Panc1 (cell line): ENCODE data around the gene RASSF5. TPM values are rescaled to one million over a fixed set of nuclear protein-coding genes. Genes with fewer than 3 reads are reported as not detected.
A peak's percentile ranks its signal among the peaks of the same experiment; 100 is the strongest.
"Not testable (repeated sequence)": the region's sequence is repeated elsewhere in the genome, so short reads cannot be mapped to it uniquely, and the experiment has no call there.

Source experiments
- ATAC-seq: fragments of 200-7000 bp; cut with Tn5 transposase; 2 replicates; pipeline ENCODE4 v1.9.1; 2020; ENCODE audit warnings: mild to moderate bottlenecking, moderate library complexity
- BruUV-seq: library from RNA; stranded (reverse); fragments of 400-500 nt; replicated peaks from 2 replicates; lab custom pipeline; 2021; lab: Mats Ljungman, UMichigan
- CTCF ChIA-PET: fragments of 300-600 bp; sonication (Branson Sonifier 250); formaldehyde crosslinking; loops from one replicate; lab custom pipeline; 2022; ENCODE audit warnings: antibody characterized with exemption; lab: Charles Lee
- POLR2A ChIA-PET: fragments of 300-600 bp; sonication (Branson Sonifier 250); formaldehyde crosslinking; loops from one replicate; lab custom pipeline; 2022; ENCODE audit warnings: antibody characterized with exemption; lab: Charles Lee
- DNase-seq: peaks from one replicate; pipeline ENCODE4 v3.0.0-alpha.2; 2010; ENCODE audit warnings: low read depth, low spot score
- H3K27ac ChIP-seq: 2 replicates; pipeline ENCODE4 v1.5.1; 2011; ENCODE audit warnings: mild to moderate bottlenecking, low read length, inconsistent platforms
- H3K27me3 ChIP-seq: fragments of 200-500 bp; sonication (Bioruptor generic); 2 replicates; pipeline ENCODE4 v1.6.0; 2014; ENCODE audit warnings: low read length, inconsistent platforms; ENCODE audit not compliant: control insufficient read depth, insufficient read depth
- H3K36me3 ChIP-seq: fragments of 200-500 bp; sonication (Bioruptor generic); 2 replicates; pipeline ENCODE4 v1.5.1; 2014; ENCODE audit warnings: inconsistent platforms, mild to moderate bottlenecking, low read length, moderate library complexity; ENCODE audit not compliant: control insufficient read depth, insufficient read depth
- H3K4me1 ChIP-seq: 2 replicates; pipeline ENCODE4 v1.5.1; 2011; ENCODE audit warnings: inconsistent platforms, mild to moderate bottlenecking, low read length, moderate library complexity; ENCODE audit not compliant: control insufficient read depth, insufficient read depth
- H3K4me3 ChIP-seq, 2 experiments: 2 replicates each; pipeline ENCODE4 v1.5.1; 2011 to 2012; ENCODE audit warnings: low read depth in 2 of 2, low read length in 2 of 2, mild to moderate bottlenecking in 2 of 2, inconsistent platforms in 1 of 2, moderate library complexity in 1 of 2
- H3K9me3 ChIP-seq: fragments of 200-500 bp; sonication (Bioruptor generic); 2 replicates; pipeline ENCODE4 v1.5.1; 2014; ENCODE audit warnings: low read depth, mild to moderate bottlenecking, inconsistent platforms, low read length, moderate library complexity; ENCODE audit not compliant: control insufficient read depth, insufficient read depth
- POLR2AphosphoS5 ChIP-seq: IDR thresholded peaks from 2 replicates; pipeline ENCODE4 v1.6.1; 2012; ENCODE audit warnings: mild to moderate bottlenecking, low read depth, low read length, moderate library complexity
- SIN3A ChIP-seq: IDR thresholded peaks from 2 replicates; pipeline ENCODE4 v1.6.1; 2012; ENCODE audit warnings: low read depth, mild to moderate bottlenecking, low read length, moderate library complexity, borderline replicate concordance; ENCODE audit not compliant: insufficient read depth
- TCF7L2 ChIP-seq: IDR thresholded peaks from 2 replicates; pipeline ENCODE4 v1.6.1; 2011; ENCODE audit warnings: mild to moderate bottlenecking, low read depth, low read length, inconsistent platforms
- in situ Hi-C: cut with HindIII; loops from 2 replicates; pipeline ENCODE4 v1.10.0; 2016; ENCODE audit warnings: low sequenced_read_pairs, low pct_unique_long_range_greater_than_20kb
- intact Hi-C: fragments of 100-400 bp; cut with micrococcal nuclease; formaldehyde crosslinking; loops from one replicate; pipeline ENCODE4 v1.10.0; 2022; ENCODE audit not compliant: unreplicated experiment
- total RNA-seq: library from RNA; stranded (reverse); gene quantifications from one replicate; pipeline ENCODE4 v1.2.1, GENCODE V29; 2021; ENCODE audit not compliant: unreplicated experiment
- TF ChIP-seq, protein P1 (sequence below), 2 experiments: IDR thresholded peaks; 2 replicates each; pipeline ENCODE4 v1.6.1; 2011 to 2012; ENCODE audit warnings: low read depth in 2 of 2, control low read depth in 1 of 2, low read length in 1 of 2, mild to moderate bottlenecking in 1 of 2, moderate library complexity in 1 of 2; ENCODE audit not compliant: insufficient read depth in 1 of 2
- TF ChIP-seq, protein P2 (sequence below): fragments of 450-650 bp; IDR thresholded peaks from 2 replicates; pipeline ENCODE4 v1.5.1; 2017; ENCODE audit warnings: mild to moderate bottlenecking

The RASSF5 gene
- total RNA-seq, 1 experiment from 2014 or later = 1.6 TPM

DNA sequence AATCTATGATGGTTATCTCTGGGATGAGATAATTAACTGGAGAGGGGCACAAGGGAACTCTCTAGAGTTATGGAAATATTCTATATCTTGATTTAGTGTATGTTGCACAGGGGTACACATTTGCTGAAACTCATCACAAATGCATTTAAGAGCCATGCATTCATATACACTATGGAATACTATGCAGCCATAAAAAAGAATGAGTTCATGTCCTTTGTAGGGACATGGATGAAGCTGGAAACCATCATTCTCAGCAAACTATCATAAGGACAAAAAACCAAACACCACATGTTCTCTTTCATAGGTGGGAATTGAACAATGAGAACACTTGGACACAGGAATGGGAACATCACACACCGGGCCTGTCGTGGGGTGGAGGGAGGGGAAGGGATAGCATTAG, 119.1 kb downstream of the RASSF5 start:
- intact Hi-C loops, in situ Hi-C loops, DNase-seq, POLR2A ChIA-PET, H3K27me3 ChIP-seq, BruUV-seq, H3K36me3 ChIP-seq, H3K27ac ChIP-seq, H3K9me3 ChIP-seq, CTCF ChIA-PET, H3K4me1 ChIP-seq, ATAC-seq, H3K4me3 ChIP-seq: not testable (repeated sequence)

DNA sequence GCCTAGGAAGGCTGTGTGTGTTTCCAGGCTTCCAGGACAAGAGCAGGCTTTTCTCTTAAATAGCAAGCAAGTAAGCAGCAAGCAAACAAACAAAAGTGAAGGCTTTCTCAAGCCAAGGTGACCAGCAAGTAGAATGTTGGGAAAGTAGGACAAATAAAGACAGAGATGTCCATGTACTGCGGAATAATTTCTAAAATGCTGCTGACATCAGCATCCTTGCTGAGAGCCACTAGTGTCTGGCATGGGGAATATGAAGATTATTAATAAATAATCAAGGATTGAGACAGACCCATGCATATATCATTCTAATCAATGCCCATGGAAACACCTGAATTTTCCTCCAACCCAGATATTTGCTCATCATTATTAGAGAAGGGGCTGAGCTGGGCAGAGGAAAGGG, 121.6 kb downstream of the RASSF5 start:
- TF ChIP-seq TCF7L2 = no peak
- TF ChIP-seq, protein P1, sequence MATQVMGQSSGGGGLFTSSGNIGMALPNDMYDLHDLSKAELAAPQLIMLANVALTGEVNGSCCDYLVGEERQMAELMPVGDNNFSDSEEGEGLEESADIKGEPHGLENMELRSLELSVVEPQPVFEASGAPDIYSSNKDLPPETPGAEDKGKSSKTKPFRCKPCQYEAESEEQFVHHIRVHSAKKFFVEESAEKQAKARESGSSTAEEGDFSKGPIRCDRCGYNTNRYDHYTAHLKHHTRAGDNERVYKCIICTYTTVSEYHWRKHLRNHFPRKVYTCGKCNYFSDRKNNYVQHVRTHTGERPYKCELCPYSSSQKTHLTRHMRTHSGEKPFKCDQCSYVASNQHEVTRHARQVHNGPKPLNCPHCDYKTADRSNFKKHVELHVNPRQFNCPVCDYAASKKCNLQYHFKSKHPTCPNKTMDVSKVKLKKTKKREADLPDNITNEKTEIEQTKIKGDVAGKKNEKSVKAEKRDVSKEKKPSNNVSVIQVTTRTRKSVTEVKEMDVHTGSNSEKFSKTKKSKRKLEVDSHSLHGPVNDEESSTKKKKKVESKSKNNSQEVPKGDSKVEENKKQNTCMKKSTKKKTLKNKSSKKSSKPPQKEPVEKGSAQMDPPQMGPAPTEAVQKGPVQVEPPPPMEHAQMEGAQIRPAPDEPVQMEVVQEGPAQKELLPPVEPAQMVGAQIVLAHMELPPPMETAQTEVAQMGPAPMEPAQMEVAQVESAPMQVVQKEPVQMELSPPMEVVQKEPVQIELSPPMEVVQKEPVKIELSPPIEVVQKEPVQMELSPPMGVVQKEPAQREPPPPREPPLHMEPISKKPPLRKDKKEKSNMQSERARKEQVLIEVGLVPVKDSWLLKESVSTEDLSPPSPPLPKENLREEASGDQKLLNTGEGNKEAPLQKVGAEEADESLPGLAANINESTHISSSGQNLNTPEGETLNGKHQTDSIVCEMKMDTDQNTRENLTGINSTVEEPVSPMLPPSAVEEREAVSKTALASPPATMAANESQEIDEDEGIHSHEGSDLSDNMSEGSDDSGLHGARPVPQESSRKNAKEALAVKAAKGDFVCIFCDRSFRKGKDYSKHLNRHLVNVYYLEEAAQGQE (IDR thresholded peaks at IDR 0.05; ENCODE audit: insufficient read depth in 1 of 2, low read depth in 2 of 2, low read length in 1 of 2) = no peak
- no peak for TF ChIP-seq SIN3A
- TF ChIP-seq, protein P2, sequence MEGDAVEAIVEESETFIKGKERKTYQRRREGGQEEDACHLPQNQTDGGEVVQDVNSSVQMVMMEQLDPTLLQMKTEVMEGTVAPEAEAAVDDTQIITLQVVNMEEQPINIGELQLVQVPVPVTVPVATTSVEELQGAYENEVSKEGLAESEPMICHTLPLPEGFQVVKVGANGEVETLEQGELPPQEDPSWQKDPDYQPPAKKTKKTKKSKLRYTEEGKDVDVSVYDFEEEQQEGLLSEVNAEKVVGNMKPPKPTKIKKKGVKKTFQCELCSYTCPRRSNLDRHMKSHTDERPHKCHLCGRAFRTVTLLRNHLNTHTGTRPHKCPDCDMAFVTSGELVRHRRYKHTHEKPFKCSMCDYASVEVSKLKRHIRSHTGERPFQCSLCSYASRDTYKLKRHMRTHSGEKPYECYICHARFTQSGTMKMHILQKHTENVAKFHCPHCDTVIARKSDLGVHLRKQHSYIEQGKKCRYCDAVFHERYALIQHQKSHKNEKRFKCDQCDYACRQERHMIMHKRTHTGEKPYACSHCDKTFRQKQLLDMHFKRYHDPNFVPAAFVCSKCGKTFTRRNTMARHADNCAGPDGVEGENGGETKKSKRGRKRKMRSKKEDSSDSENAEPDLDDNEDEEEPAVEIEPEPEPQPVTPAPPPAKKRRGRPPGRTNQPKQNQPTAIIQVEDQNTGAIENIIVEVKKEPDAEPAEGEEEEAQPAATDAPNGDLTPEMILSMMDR = no peak
- no peak for TF ChIP-seq POLR2AphosphoS5
- CTCF ChIA-PET = no interaction called here
- Histone ChIP-seq H3K36me3 (no peaks in the 10 kb centered on the region), H3K27me3 (peaks cover 6% of the 10 kb centered on the region; the same call in 1 of the 2 replicates), H3K4me3 (no peak overlapping the region), H3K4me1 (no peaks in the 10 kb centered on the region), H3K27ac (no peak overlapping the region), H3K9me3 (no peaks in the 10 kb centered on the region)
- intact Hi-C loops (no loop called here), in situ Hi-C loops (no loop called here)
- DNase-seq = no peak
- ATAC-seq = no peak
- POLR2A ChIA-PET = no interaction called here
- BruUV-seq = no TSS peak

DNA sequence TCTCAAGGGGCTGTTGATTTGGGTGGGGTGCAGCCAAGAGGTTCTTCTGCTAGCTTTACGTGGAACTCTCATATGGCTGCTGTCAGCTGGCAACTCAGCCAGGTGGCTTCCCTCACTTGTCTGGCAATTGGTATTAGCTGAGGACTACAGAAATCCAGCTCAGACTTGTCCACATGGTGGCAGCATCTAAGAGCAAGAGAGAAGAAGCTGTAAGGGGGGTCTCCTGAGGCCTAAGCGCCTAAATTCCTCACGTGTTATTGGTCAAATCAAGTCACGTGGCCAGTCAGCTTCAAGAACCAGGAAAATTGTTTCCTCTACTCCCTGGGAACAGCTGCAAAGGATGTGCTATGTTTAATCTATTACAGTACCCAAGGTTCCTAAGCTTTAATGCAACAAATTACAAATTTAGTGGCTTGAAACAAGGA, 123.8 kb downstream of the RASSF5 start:
- no peak overlapping the region for H3K4me3 ChIP-seq
- intact Hi-C loops = loop anchor here (10.0 kb wide), 2 partner anchors 284 to 354 kb away; no protein-coding TSS in a partner anchor

More for the DNA sequence above, 123.8 kb downstream of the RASSF5 start:
- no peaks in the 10 kb centered on the region for H3K9me3 ChIP-seq
- POLR2A ChIA-PET = interaction anchor here (0.6 to 1.1 kb wide), 3 partner anchors 10 to 278 kb away, joined by 3 to 6 read pairs (median 5); no protein-coding TSS in a partner anchor
- DNase-seq = no peak
- TF ChIP-seq, protein P2 = peak; percentile 79
- TF ChIP-seq, protein P1 (IDR thresholded peaks at IDR 0.05; ENCODE audit: insufficient read depth in 1 of 2, low read depth in 2 of 2, low read length in 1 of 2) = no peak
- CTCF ChIA-PET = interaction anchor here (0.8 to 1.2 kb wide), 5 partner anchors 11 to 351 kb away, joined by 3 to 22 read pairs (median 4); partner anchors contain the start of gene EIF2D
- ATAC-seq = no peak
- H3K27me3 ChIP-seq = peaks cover 6% of the 10 kb centered on the region; the same call in 1 of the 2 replicates
- BruUV-seq = no TSS peak
- no peak overlapping the region for H3K27ac ChIP-seq
- in situ Hi-C loops = no loop called here
- H3K36me3 ChIP-seq = no peaks in the 10 kb centered on the region
- H3K4me1 ChIP-seq = peaks cover 7% of the 10 kb centered on the region
